GM23248 (cell line): ENCODE data around the gene TTC1.

ENCODE experiments used
- EZH2 ChIP-seq: fragments of 200-600 bp; sonication (generic); IDR thresholded peaks from 2 replicates; pipeline ENCODE4 v1.6.1; 2018; ENCODE audit warnings: antibody characterized with exemption, mild to moderate bottlenecking; ENCODE audit not compliant: insufficient read depth, poor library complexity, severe bottlenecking
- EZH2phosphoT487 ChIP-seq: fragments of 200-600 bp; sonication (generic); IDR thresholded peaks from 2 replicates; pipeline ENCODE4 v1.6.1; 2018; ENCODE audit warnings: antibody characterized with exemption, moderate library complexity, mild to moderate bottlenecking, low read depth; ENCODE audit not compliant: insufficient read depth

DNA sequence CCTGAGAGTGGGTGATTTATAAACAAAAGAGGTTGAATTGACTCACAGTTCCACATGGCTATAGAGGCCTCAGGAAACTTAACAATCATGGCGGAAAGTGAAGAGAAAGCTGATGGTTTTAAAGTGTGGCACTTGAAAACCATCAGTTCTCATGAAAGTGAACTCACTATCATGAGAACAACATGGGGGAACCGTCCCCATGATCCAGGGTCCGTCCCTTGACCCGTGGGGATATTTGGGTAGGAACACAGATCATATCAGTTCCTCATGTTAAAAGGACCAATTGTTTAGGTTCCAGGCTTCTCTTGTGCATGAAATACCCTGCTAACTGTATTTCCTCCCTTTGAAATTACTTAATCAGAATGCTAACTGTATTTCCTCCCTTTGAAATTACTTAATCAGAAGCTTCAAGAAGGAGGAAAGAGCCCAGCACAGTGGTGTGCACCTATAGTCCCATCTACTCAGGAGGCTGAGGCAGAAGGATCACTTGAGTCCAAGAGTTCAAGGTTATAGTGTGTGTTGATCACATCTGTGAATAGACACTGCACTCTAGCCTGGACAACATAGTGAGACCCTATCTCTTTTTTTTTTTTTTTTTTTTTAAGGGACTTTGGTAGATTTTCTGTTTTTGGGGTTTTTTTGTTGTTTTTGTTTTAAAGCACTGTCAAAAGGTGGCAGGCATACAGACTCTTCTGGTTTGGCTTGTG, 24.8 kb downstream of the TTC1 start:
- TF ChIP-seq EZH2phosphoT487 = no peak
- no peak for TF ChIP-seq EZH2
